Left lung (tissue), 10 donors: Measurements from ENCODE around the gene CD300LB. TPM values are rescaled to one million over a fixed set of nuclear protein-coding genes. Genes with fewer than 3 reads are reported as not detected.
"Not testable (repeated sequence)": the region's sequence is repeated elsewhere in the genome, so short reads cannot be mapped to it uniquely, and the experiment has no call there.

Source experiments
- ATAC-seq: fragments of 200-7000 bp; cut with Tn5 transposase; one replicate; pipeline ENCODE4 v1.9.1; 2020; ENCODE audit warnings: moderate library complexity
- DNase-seq, 4 donors: peaks; one replicate each; pipeline ENCODE4 v3.0.0-alpha.2; 2013 to 2020
- H3K27ac ChIP-seq, 2 donors: fragments of 200-600 bp; sonication (generic) in 1 of 2; one replicate each; pipeline versions ENCODE4 v1.5.0 to v1.8.0; 2020 to 2021
- H3K27me3 ChIP-seq, 2 donors: fragments of 200-600 bp; sonication (generic) in 1 of 2; one replicate each; pipeline versions ENCODE4 v1.5.0 to v1.8.0; 2020 to 2021
- H3K36me3 ChIP-seq, 2 donors: fragments of 200-600 bp; sonication (generic) in 1 of 2; one replicate each; pipeline versions ENCODE4 v1.5.0 to v1.8.0; 2020 to 2021
- H3K4me1 ChIP-seq, 2 donors: fragments of 200-600 bp; one replicate each; pipeline ENCODE4 v1.8.0; 2021
- H3K4me3 ChIP-seq, 2 donors: fragments of 200-600 bp; sonication (generic) in 1 of 2; one replicate each; pipeline versions ENCODE4 v1.5.0 to v1.8.0; 2020 to 2021; ENCODE audit warnings: mild to moderate bottlenecking in 1 of 2
- H3K9me3 ChIP-seq, 2 donors: fragments of 200-600 bp; sonication (generic) in 1 of 2; one replicate each; pipeline versions ENCODE4 v1.5.0 to v1.8.0; 2020 to 2021
- CTCF ChIP-seq, 2 donors: fragments of 200-600 bp; sonication (generic) in 1 of 2; IDR thresholded peaks; one replicate each; pipeline versions ENCODE4 v1.5.0 to v1.8.0; 2021; ENCODE audit warnings: antibody characterized with exemption in 2 of 2
- intact Hi-C, 2 donors: fragments of 100-400 bp; cut with DNase I; formaldehyde crosslinking; loops; one replicate each; pipeline versions ENCODE4 v1.11.2 to v1.14.2; 2022
- polyA plus RNA-seq, 6 donors: library from polyadenylated mRNA; unstranded; fragments of 120-200 nt; gene quantifications; one replicate each; pipeline ENCODE4 v1.2.1, GENCODE V29; 2013; ENCODE audit not compliant: insufficient read length in 6 of 6
- total RNA-seq, 2 donors: library from RNA; stranded (reverse); fragmentation: NEBNext Ultra II Directional; extraction: Animal tissue kit (Norgen Biotek cat#: 25700); gene quantifications; one replicate each; pipeline ENCODE4 v1.2.1, GENCODE V29; 2021
- donor health status: DM: no; HTN: yes; CAD: no.
- donor health status: DM: no; HTN: no; CAD: no.

Gene CD300LB
- total and polyA plus RNA-seq, 8 donors = 0.13 to 1.6 (median 0.29) TPM

GRCh38 chr17:74522381-74523105 is 8.7 kb downstream of the CD300LB start:
- intact Hi-C loops = no loop called here
- no peak for DNase-seq
- peak overlapping the region in 1 of 2 donors; percentile 25 for H3K4me3 ChIP-seq
- no peak for TF ChIP-seq CTCF (IDR thresholded peaks at IDR 0.05)
- H3K36me3 ChIP-seq = no peaks in the 10 kb centered on the region
- no peak for ATAC-seq
- peaks cover 0 to 68% of the 10 kb centered on the region in 2 donors for H3K4me1 ChIP-seq
- no peaks in the 10 kb centered on the region for H3K27me3 ChIP-seq
- peaks cover 0 to 7% of the 10 kb centered on the region in 2 donors for H3K9me3 ChIP-seq
- peak overlapping the region; percentile 63 to 91 for H3K27ac ChIP-seq

- peaks cover 0 to 60% of the 10 kb centered on the region in 2 donors for H3K4me1 ChIP-seq
- DNase-seq = no peak
- peaks cover 0 to 4% of the 10 kb centered on the region in 2 donors for H3K27me3 ChIP-seq
- intact Hi-C loops = no loop called here
- no peaks in the 10 kb centered on the region for H3K36me3 ChIP-seq
- no peak for TF ChIP-seq CTCF (IDR thresholded peaks at IDR 0.05)
- ATAC-seq = peak; percentile 48
- peaks cover 0 to 7% of the 10 kb centered on the region in 2 donors for H3K9me3 ChIP-seq
- H3K4me3 ChIP-seq = peak overlapping the region in 1 of 2 donors; percentile 25
- H3K27ac ChIP-seq = peak overlapping the region; percentile 63 to 91
These were observed 9.5 kb downstream of the CD300LB start for GRCh38 chr17:74521701-74522201.

GRCh38 chr17:74520790-74521480 is 10.3 kb downstream of the CD300LB start:
- H3K4me1 ChIP-seq = peaks cover 0 to 53% of the 10 kb centered on the region in 2 donors
- peaks cover 0 to 7% of the 10 kb centered on the region in 2 donors for H3K9me3 ChIP-seq
- peaks cover 0 to 8% of the 10 kb centered on the region in 2 donors for H3K27me3 ChIP-seq
- no peak for TF ChIP-seq CTCF (IDR thresholded peaks at IDR 0.05)
- DNase-seq (no peak), ATAC-seq (peak; percentile 64)
- intact Hi-C loops = no loop called here
- peak overlapping the region; percentile 63 to 91 for H3K27ac ChIP-seq
- no peaks in the 10 kb centered on the region for H3K36me3 ChIP-seq
- peak overlapping the region in 1 of 2 donors; percentile 25 for H3K4me3 ChIP-seq

GRCh38 chr17:74520016-74520434 is 11.2 kb downstream of the CD300LB start:
- peaks cover 0 to 7% of the 10 kb centered on the region in 2 donors for H3K9me3 ChIP-seq
- DNase-seq = peak in 1 of 4 donors; percentile 73
- peak; percentile 76 for ATAC-seq
- H3K4me3 ChIP-seq = no peak overlapping the region
- intact Hi-C loops = no loop called here
- peaks cover 0 to 45% of the 10 kb centered on the region in 2 donors for H3K4me1 ChIP-seq
- no peaks in the 10 kb centered on the region for H3K36me3 ChIP-seq
- TF ChIP-seq CTCF (IDR thresholded peaks at IDR 0.05) = no peak
- H3K27ac ChIP-seq = peak overlapping the region; percentile 63 to 91
- peaks cover 0 to 8% of the 10 kb centered on the region in 2 donors for H3K27me3 ChIP-seq

- ATAC-seq, DNase-seq, H3K9me3 ChIP-seq, H3K36me3 ChIP-seq, H3K4me3 ChIP-seq, H3K27ac ChIP-seq, intact Hi-C loops, H3K27me3 ChIP-seq: not testable (repeated sequence)
- peaks cover 0 to 35% of the 10 kb centered on the region in 2 donors for H3K4me1 ChIP-seq
These were observed 12.8 kb downstream of the CD300LB start for GRCh38 chr17:74518413-74518981.
